Measurements from ENCODE around the gene GARIN5B.

The GARIN5B gene

GRCh38 chr19:55316646-55317045 lies 46.4 kb downstream of the GARIN5B start:
- TF ChIP-seq, protein P1, sequence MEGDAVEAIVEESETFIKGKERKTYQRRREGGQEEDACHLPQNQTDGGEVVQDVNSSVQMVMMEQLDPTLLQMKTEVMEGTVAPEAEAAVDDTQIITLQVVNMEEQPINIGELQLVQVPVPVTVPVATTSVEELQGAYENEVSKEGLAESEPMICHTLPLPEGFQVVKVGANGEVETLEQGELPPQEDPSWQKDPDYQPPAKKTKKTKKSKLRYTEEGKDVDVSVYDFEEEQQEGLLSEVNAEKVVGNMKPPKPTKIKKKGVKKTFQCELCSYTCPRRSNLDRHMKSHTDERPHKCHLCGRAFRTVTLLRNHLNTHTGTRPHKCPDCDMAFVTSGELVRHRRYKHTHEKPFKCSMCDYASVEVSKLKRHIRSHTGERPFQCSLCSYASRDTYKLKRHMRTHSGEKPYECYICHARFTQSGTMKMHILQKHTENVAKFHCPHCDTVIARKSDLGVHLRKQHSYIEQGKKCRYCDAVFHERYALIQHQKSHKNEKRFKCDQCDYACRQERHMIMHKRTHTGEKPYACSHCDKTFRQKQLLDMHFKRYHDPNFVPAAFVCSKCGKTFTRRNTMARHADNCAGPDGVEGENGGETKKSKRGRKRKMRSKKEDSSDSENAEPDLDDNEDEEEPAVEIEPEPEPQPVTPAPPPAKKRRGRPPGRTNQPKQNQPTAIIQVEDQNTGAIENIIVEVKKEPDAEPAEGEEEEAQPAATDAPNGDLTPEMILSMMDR (conservative IDR thresholded peaks at IDR 0.05; ENCODE audit: low read depth, low read length): no peak
- no peak for DNase-seq (ENCODE audit: low read depth)

DNA sequence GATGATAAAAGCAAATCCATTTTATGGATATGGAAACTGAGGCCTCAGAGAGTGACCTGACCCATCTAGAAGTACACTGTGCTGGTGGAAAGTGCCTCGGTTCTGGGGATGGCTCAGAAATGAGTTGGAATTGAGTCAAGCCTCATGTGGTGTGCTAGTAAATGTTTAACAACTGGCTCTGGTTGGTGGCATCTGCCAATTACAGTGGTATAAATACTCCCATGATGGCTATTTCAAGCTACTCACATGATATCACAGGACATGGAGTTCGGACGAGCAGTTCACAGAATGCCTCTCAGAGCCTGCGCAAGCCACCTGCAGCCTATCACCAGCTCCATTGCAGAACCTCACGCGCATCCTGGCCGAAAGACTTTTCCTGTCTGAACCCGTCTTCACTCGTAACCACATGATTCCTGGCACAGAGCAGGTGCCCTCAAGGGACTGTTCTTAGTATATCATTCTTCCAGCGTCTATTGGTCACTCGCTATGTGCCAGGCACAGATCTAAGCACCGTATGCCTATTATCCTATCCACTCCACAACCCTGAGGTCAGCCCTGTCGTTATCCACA lies 47.0 kb downstream of the GARIN5B start:
- TF ChIP-seq, protein P1 (conservative IDR thresholded peaks at IDR 0.05; ENCODE audit: low read depth, low read length): no peak
- no peak overlapping the region for H3K4me3 ChIP-seq (ENCODE audit: low read length)
- DNase-seq (ENCODE audit: low read depth): no peak

More at GRCh38 chr19:55316646-55317045, 46.4 kb downstream of the GARIN5B start:
- H3K4me3 ChIP-seq (ENCODE audit: low read length): no peak overlapping the region

- TF ChIP-seq, protein P1 (conservative IDR thresholded peaks at IDR 0.05; ENCODE audit: low read depth, low read length): no peak
- no peak overlapping the region for H3K4me3 ChIP-seq (ENCODE audit: low read length)
- DNase-seq (ENCODE audit: low read depth): no peak
Measured at GRCh38 chr19:55314396-55314795, 48.7 kb downstream of the GARIN5B start.

DNA sequence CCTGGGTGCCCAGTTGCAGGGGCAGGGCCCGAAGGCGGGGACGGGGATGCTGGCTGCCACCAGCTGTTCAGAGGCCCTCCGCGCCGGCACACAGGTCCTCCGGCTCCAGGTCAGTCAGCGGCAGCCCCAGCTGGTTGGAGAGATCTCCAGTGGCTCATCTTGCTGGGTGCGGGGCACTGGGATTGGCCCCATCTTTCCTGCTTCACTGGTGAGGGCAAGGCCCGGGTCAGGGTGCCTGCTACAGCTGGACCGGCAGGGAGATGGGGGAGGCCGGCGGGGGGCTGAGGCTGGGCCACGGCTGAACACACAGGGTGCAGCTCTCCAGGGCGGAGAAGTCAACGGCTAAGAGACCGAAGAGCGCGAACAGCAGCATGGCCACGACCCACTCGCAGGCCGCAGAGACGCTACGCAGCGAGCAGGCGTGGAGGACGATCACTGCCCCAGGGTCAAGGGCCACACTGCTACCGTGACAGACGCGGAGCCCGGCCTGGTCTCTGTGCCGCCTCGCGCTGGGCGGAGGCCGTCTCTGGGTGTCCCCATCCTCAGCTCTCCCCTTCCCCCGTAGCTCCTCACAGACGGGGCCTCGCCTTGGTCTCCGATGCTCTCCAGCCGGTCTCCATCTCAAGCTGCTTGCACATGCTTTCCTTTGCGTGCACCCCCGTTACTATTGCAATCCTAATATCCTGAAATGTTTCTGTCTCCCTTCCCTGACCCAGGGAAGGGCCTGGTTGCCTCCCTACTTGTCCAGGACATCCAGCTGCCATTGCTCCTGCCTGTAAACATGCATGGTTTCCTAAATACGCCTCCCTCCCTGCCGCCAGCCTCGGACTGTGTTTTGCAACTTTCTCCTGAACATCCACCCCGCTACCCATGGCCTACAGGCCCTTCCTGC lies 50.2 kb downstream of the GARIN5B start:
- TF ChIP-seq, protein P1 (conservative IDR thresholded peaks at IDR 0.05; ENCODE audit: low read depth, low read length): no peak
- DNase-seq (ENCODE audit: low read depth): no peak
- no peak overlapping the region for H3K4me3 ChIP-seq (ENCODE audit: low read length)

- no peak overlapping the region for H3K4me3 ChIP-seq (ENCODE audit: low read length)
Measured at GRCh38 chr19:55311797-55312196, 51.3 kb downstream of the GARIN5B start.

DNA sequence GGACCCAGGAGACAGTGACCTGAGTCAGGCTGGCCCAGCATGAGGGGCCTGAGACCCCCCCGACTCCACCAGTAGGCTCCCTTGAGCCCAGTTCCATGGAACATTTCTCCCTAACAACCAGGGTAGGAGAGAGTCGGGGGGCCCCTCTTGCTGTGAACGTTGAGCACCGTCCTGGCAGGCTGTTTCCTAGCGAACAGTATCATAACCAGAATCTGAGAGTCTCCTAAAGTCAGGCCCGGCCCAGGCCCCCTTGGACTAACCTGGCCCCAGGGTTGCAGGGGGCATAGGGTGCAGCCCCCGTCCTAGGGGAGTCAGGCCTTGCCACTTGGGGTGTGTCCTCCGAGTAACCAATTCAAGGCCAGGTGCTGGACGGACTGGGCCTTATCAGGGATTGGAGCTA lies 51.7 kb downstream of the GARIN5B start:
- H3K4me3 ChIP-seq (ENCODE audit: low read length): no peak overlapping the region
- TF ChIP-seq, protein P1 (conservative IDR thresholded peaks at IDR 0.05; ENCODE audit: low read depth, low read length): no peak
- DNase-seq (ENCODE audit: low read depth): no peak

More at GRCh38 chr19:55311797-55312196, 51.3 kb downstream of the GARIN5B start:
- DNase-seq (ENCODE audit: low read depth): no peak
- TF ChIP-seq, protein P1 (conservative IDR thresholded peaks at IDR 0.05; ENCODE audit: low read depth, low read length): no peak

Data from retinal pigment epithelial cell (primary cell).